KOPT-K1 (cell line): ENCODE measurements around the gene RNF146.
"Not testable (repeated sequence)": the region's sequence is repeated elsewhere in the genome, so short reads cannot be mapped to it uniquely, and the experiment has no call there.

Experiments used
- H3K27ac ChIP-seq: fragments of 200-600 bp; sonication (generic); 2 replicates; pipeline ENCODE4 v1.5.1; 2016; ENCODE audit warnings: antibody characterized with exemption, mild to moderate bottlenecking, low read depth, low read length; ENCODE audit not compliant: poor library complexity, severe bottlenecking
- H3K36me3 ChIP-seq: fragments of 200-600 bp; sonication (generic); 2 replicates; pipeline ENCODE4 v1.5.1; 2017; ENCODE audit warnings: antibody characterized with exemption, mild to moderate bottlenecking, low read length, moderate library complexity; ENCODE audit not compliant: insufficient read depth
- H3K9me3 ChIP-seq: fragments of 200-600 bp; sonication (generic); 2 replicates; pipeline ENCODE4 v1.5.1; 2017; ENCODE audit warnings: antibody characterized with exemption, low read length, mild to moderate bottlenecking; ENCODE audit not compliant: insufficient read depth, poor library complexity, severe bottlenecking

The RNF146 gene

DNA sequence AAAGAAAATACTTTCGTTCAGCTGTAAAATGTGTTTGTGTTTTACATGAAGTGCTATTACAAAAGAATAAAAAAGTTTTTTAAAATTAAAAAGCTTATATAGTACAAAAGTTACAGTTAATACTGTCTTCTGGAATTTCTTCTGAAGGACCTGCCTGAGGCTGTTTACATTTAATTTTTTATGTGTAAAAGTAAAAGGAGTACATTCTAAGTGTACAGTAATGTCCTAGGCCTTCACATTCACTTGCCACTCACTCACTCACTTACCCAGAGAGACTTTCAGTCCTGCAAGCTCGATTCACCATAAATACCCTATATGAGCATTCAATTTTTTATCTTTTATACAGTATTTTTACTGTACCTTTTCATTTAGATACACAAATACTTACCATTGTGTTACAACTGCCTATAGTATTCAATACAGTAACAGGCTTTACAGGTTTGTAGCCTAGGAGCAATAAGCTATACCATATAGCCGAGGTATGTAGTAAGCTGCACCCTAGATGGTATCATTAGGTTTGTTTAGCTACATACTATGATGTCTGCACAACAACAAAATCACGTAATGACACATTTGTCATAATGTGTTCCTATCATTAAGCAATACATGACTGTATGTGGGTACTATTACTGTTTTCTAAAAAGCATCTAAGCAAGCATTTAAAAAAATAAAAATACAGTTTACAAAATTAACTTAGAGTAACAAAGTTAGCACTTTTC is 33.0 kb downstream of the RNF146 start:
- H3K36me3 ChIP-seq = peaks cover 42% of the 10 kb centered on the region
- no peaks in the 10 kb centered on the region for H3K9me3 ChIP-seq
- H3K27ac ChIP-seq = no peak overlapping the region

DNA sequence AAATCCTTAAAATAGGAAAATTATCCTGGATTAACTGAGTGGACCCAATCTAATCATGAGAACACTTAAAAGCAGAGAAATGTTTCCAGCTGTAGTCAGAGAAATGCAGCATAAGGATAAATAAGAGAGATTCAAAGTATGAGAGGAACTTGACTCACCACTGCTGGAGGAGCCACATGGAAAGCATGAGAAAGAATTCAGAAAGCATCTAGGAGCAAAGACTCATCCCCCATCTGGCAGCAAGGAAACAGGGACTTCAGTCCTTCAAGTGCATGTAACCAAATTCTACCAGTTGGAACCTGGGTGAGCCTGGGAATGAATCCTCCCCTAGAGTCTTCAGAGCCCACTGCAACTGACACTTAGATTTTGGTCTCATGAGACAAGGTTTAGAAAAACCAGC is 33.7 kb downstream of the RNF146 start:
- H3K27ac ChIP-seq = no peak overlapping the region
- peaks cover 35% of the 10 kb centered on the region for H3K36me3 ChIP-seq
- no peaks in the 10 kb centered on the region for H3K9me3 ChIP-seq

DNA sequence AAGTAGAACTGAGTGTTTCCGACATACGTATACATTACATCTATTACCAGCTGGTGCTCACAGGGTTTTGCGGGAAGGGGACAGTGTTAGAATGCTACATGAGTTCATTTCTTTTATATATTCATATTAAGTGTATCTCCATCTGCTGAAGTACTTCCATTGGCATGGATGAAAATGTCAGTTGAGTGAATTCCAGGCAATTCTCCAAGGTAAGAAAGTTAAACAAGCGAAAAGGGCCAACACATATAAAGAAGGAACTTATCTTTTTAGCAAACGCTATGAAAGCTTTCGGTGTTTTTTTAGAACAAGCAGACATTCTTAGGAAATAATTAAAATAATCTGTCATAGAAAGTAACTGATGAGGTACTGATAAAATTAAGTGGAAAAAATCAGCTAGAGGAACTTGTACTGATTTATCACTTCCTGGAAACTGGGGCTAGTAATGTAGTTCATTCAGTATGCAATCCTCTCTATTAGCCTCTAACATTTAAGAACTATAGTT is 34.6 kb downstream of the RNF146 start:
- Histone ChIP-seq H3K27ac (no peak overlapping the region), H3K9me3 (no peaks in the 10 kb centered on the region), H3K36me3 (peaks cover 34% of the 10 kb centered on the region)

DNA sequence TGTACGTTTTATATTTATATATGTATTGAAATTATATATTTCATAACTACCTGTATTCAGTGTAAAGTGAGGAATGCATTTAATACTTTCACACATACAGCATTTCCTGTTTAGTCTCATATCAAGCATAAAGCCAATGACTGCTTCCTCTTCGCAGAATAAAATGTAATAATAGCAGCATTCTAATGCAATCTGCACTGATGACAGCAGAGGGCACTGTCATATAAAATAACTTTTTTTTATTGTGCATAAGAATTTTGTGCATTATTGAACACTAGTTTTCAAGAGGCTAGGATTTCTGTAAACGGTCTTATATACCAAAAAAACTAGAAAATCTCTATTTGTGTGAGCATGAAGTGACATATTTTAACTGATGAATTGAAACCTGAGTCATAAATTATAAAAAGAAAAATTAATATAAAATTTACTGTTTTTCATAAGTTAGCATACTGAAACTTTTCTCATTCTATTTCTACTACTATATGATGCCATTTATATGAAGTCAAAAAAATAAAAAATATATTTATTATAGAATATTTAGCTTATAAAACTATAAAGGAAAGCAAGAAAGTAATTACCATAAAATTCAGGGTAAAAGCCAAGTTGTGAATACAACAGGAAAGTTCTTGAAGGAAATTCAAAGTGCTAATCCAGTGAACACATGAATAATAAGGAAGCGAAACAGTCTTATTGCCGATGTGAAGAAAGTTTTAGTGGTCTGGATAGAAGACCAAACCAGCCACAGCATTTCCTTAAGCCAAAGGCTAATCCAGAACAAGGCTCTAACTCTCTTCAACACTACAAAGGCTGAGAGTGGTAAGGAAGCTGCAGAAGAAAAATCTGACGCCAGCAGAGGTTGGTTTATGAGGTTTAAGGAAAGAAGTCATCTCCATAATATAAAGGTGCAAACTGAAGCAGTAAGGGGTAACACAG is 36.3 kb downstream of the RNF146 start:
- peaks cover 2% of the 10 kb centered on the region for H3K9me3 ChIP-seq
- H3K36me3 ChIP-seq = peaks cover 23% of the 10 kb centered on the region
- no peak overlapping the region for H3K27ac ChIP-seq

DNA sequence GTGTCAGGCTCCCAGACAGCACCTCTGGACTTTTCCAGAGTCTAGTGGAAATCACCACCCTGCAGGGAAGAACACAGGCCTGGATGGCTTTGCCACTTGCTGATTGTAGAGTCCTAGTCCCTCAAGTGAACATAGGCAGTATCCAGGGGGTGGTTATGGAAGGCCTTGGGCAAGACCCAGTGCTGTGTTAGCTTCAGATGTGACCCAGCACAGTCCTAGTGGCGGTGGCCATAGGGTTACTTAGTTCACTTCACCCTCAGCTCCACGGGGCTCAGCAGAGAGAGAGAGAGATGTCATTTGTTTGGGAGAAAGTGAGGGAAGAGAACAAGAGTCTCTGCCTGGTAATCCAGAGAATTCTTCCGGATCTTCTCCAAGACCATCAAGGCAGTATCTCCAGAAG is 37.3 kb downstream of the RNF146 start:
- Histone ChIP-seq H3K36me3 (peaks cover 33% of the 10 kb centered on the region), H3K9me3 (peaks cover 11% of the 10 kb centered on the region), H3K27ac (no peak overlapping the region)

DNA sequence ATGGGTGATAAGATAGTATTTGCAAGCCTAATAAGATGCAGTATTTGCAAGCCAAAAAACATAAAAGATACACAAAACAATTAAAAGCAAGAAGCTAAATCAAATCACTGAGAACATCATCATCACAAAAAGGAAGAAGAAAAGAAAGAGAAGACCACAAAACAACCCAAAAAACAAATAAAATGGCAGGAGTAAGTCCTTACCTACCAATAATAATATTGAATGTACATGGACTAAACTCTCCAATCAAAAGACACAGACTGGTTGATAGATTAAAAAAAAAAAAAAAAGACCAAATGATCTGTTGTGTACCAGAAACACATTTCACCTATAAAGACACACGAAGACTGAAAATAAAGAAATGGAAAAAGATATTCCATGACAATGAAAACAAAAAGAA is 39.1 kb downstream of the RNF146 start:
- Histone ChIP-seq H3K36me3 (peaks cover 40% of the 10 kb centered on the region), H3K27ac (no peak overlapping the region), H3K9me3 (peaks cover 22% of the 10 kb centered on the region)

DNA sequence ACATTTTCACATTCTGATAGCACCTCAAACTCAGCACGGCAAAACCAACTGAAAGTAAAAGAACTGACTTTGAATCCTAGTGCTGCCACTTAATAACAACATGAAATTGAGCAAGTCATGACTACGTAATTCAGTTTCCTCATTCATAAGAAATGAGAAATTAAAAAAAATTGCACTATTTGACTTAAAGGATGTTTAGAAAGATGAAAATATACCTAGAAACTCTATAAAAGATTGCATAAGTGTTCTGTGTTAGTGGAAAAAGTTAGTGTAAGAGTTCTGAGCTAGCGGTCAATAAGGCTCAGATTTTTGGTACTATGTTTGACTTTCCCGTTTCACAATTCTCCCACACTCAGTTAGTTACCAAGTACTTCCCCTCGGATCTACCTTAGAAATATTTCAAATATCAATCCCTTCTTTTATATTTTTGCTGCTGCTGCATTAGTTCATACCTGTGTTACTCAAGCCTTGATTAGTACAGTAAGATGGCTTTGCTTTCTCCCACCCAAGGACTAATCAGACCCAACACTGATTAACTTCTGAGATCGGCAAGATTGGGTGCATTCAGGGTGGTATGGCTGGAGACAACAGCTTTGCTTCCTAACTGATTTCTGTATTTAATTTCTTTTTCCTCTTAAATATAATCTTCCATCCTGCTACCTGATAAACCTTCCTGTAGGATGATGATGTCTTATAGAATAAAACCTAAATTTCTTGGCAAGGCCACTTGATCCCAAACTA is 50.9 kb downstream of the RNF146 start:
- Histone ChIP-seq H3K9me3 (no peaks in the 10 kb centered on the region), H3K27ac (no peak overlapping the region), H3K36me3 (peaks cover 84% of the 10 kb centered on the region)

DNA sequence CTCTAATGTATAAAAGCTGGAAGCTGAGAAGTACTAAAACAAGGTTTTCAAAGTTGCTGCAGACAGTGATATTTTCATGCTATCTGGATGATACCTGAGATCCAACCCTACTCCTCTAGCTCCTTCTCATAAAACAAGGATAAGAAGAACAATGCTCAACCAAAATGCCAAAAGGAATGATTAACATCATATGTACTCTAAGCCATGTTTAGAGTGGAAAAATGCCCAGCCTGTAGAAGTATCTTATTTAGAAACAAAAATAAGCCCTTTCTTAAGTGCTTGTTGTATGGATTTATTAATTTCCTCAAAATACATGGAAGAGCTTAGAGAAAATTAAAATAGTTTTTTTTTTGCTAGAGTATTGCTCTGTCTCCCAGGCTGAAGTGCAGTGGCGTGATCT is 53.0 kb downstream of the RNF146 start:
- H3K27ac ChIP-seq = no peak overlapping the region
- no peaks in the 10 kb centered on the region for H3K9me3 ChIP-seq
- H3K36me3 ChIP-seq = peaks cover 84% of the 10 kb centered on the region

DNA sequence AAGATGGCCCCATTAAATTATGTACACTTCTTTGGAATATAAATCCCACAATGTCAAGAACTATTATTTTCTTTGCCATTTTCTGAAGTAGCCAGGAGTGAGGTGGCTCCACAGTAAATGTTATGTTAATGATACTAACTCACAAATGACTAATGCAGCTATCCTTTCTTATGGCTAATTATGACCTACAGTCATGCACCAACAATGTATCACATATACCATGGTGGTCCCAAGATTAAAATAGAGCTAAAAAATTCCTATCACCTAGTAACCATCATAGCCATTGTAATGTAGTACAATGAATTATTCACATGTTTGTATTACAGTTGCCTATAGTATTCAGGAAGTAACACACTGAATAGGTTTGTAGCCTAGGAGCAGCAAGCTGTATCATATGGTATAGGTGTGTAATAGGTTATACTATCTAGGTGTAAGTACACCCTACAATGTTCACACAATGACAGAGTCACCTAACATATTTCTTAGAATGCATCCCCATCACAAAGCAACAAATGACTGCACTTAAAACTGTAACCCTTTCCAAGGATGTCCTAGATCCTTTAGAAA is 61.5 kb downstream of the RNF146 start:
- Histone ChIP-seq H3K36me3 (peaks cover 76% of the 10 kb centered on the region), H3K27ac (no peak overlapping the region), H3K9me3 (no peaks in the 10 kb centered on the region)

DNA sequence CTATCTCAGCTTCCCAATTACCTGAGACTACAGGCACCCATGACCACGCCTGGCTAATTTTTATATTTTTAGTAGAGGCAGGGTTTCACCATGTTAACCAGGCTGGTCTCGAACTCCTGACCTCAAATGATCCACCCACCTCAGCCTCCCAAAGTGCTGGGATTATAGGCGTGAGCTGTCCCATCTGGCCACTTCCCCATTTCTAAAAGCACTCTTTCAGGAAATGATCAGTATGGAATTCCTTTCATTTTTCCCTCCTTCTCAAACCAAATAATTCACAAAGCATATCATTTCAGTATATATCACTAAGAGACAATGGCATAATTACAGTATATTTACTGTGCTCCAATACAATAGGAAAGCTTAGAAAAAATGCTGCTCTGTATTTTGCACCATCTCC is 64.6 kb downstream of the RNF146 start:
- not testable (repeated sequence) for H3K27ac ChIP-seq, H3K9me3 ChIP-seq
- H3K36me3 ChIP-seq = peaks cover 58% of the 10 kb centered on the region

DNA sequence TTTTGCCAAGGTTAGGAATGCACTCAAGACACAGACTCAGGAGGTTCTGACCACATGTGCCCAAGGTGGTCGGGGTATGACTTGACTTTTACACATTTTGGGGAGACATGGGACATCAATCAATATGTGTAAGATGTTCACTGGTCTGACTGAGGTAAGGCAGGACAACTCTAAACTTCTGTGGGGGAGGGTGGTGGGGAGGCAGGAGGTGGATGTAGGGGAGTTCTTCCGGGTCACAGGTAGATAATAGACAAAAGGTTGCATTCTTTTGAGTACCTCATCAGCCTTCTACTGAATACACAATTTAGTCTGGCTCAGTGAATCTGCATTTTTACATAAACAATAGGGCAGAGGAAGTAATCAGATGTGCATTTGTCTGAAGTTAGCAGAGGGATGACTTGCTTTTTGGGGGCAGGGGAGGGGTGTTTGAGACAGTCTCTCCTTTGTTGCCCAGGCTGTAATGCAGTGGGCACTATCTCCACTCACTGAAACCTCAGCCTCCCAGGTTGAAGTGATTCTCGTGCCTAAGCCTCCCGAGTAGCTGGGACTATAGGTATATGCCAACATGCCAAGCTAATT is 65.8 kb downstream of the RNF146 start:
- Histone ChIP-seq H3K9me3 (no peaks in the 10 kb centered on the region), H3K27ac (no peak overlapping the region), H3K36me3 (peaks cover 46% of the 10 kb centered on the region)
